SJSA1 (cell line): ENCODE measurements around the gene EML1. TPM values are rescaled to one million over a fixed set of nuclear protein-coding genes. Genes with fewer than 3 reads are reported as not detected.
A peak's percentile ranks its signal among the peaks of the same experiment; 100 is the strongest.

Source experiments
- DNase-seq, 2 experiments: peaks; one replicate each; pipeline ENCODE4 v3.0.0-alpha.2; 2015 to 2020; ENCODE audit warnings: low spot score in 2 of 2, low read depth in 1 of 2
- H3K27ac ChIP-seq: fragments of 250-450 bp; sonication (Bioruptor Pico); 2 replicates; pipeline ENCODE4 v1.5.1; 2020; ENCODE audit warnings: mild to moderate bottlenecking, moderate library complexity
- H3K27me3 ChIP-seq: fragments of 250-450 bp; sonication (Bioruptor Pico); replicated peaks from 2 replicates; pipeline ENCODE4 v1.5.1; 2020; ENCODE audit warnings: mild to moderate bottlenecking, moderate library complexity
- H3K36me3 ChIP-seq: fragments of 250-450 bp; sonication (Bioruptor Pico); 2 replicates; pipeline ENCODE4 v1.5.1; 2020; ENCODE audit warnings: mild to moderate bottlenecking
- H3K4me1 ChIP-seq: fragments of 250-450 bp; sonication (Bioruptor Pico); replicated peaks from 2 replicates; pipeline ENCODE4 v1.6.1; 2021; ENCODE audit warnings: mild to moderate bottlenecking
- H3K4me3 ChIP-seq: fragments of 250-450 bp; sonication (Bioruptor Pico); 2 replicates; pipeline ENCODE4 v1.5.1; 2020; ENCODE audit warnings: mild to moderate bottlenecking
- H3K9me3 ChIP-seq: fragments of 250-450 bp; sonication (Bioruptor Pico); replicated peaks from 2 replicates; pipeline ENCODE4 v1.5.1; 2020; ENCODE audit warnings: mild to moderate bottlenecking
- total RNA-seq: library from RNA; depleted of rRNA; stranded (reverse); fragments of >200 nt; shearing (Covaris generic); gene quantifications from 2 replicates; pipeline ENCODE4 v1.2.3, GENCODE V29; 2014; rRNA removed

EML1 gene
- total RNA-seq, 1 experiment from 2014 or later, result 86.7 TPM

- Histone ChIP-seq H3K4me3 (no peak overlapping the region), H3K36me3 (no peaks in the 10 kb centered on the region; the same call in 1 of the 2 replicates), H3K27ac (no peak overlapping the region), H3K4me1 (no peaks in the 10 kb centered on the region), H3K27me3 (no peaks in the 10 kb centered on the region), H3K9me3 (no peaks in the 10 kb centered on the region)
- DNase-seq, result no peak
Measured at GRCh38 chr14:99976681-99977080, 183.5 kb downstream of the EML1 start.

GRCh38 chr14:99980299-99980698 lies 187.1 kb downstream of the EML1 start:
- no peak for DNase-seq
- Histone ChIP-seq H3K36me3 (no peaks in the 10 kb centered on the region; the same call in 1 of the 2 replicates), H3K27me3 (no peaks in the 10 kb centered on the region), H3K9me3 (no peaks in the 10 kb centered on the region), H3K27ac (no peak overlapping the region), H3K4me3 (no peak overlapping the region), H3K4me1 (no peaks in the 10 kb centered on the region)

GRCh38 chr14:99981806-99982205 lies 188.6 kb downstream of the EML1 start:
- Histone ChIP-seq H3K27ac (no peak overlapping the region), H3K4me1 (no peaks in the 10 kb centered on the region), H3K9me3 (0 out of 2 replicates have a peak, but pooled peaks cover 3% of the 10 kb centered on the region), H3K27me3 (no peaks in the 10 kb centered on the region), H3K4me3 (no peak overlapping the region), H3K36me3 (no peaks in the 10 kb centered on the region; the same call in 1 of the 2 replicates)
- no peak for DNase-seq

- DNase-seq, result peak in 1 of 2 experiments; percentile 51
- no peaks in the 10 kb centered on the region; the same call in 1 of the 2 replicates for H3K36me3 ChIP-seq
- 0 out of 2 replicates have a peak, but pooled peaks cover 3% of the 10 kb centered on the region for H3K9me3 ChIP-seq
- H3K27me3 ChIP-seq, result no peaks in the 10 kb centered on the region
- no peak overlapping the region for H3K27ac ChIP-seq
- H3K4me3 ChIP-seq, result no peak overlapping the region
- H3K4me1 ChIP-seq, result no peaks in the 10 kb centered on the region
Measured at GRCh38 chr14:99982537-99983250, 189.5 kb downstream of the EML1 start.

GRCh38 chr14:99983251-99984015 lies 190.2 kb downstream of the EML1 start:
- Histone ChIP-seq H3K36me3 (no peaks in the 10 kb centered on the region; the same call in 1 of the 2 replicates), H3K27ac (no peak overlapping the region), H3K27me3 (no peaks in the 10 kb centered on the region), H3K4me3 (no peak overlapping the region), H3K4me1 (no peaks in the 10 kb centered on the region), H3K9me3 (0 out of 2 replicates have a peak, but pooled peaks cover 3% of the 10 kb centered on the region)
- DNase-seq, result no peak

- Histone ChIP-seq H3K9me3 (0 out of 2 replicates have a peak, but pooled peaks cover 3% of the 10 kb centered on the region), H3K4me1 (no peaks in the 10 kb centered on the region), H3K36me3 (no peaks in the 10 kb centered on the region), H3K4me3 (no peak overlapping the region), H3K27ac (no peak overlapping the region), H3K27me3 (no peaks in the 10 kb centered on the region)
- no peak for DNase-seq
Measured at GRCh38 chr14:99984036-99984435, 190.8 kb downstream of the EML1 start.

GRCh38 chr14:99986396-99986795 lies 193.2 kb downstream of the EML1 start:
- Histone ChIP-seq H3K9me3 (0 out of 2 replicates have a peak, but pooled peaks cover 3% of the 10 kb centered on the region), H3K27me3 (no peaks in the 10 kb centered on the region), H3K36me3 (no peaks in the 10 kb centered on the region), H3K4me3 (no peak overlapping the region), H3K27ac (no peak overlapping the region), H3K4me1 (no peaks in the 10 kb centered on the region)
- DNase-seq, result no peak

- no peaks in the 10 kb centered on the region for H3K27me3 ChIP-seq
- no peak overlapping the region for H3K27ac ChIP-seq
- 0 out of 2 replicates have a peak, but pooled peaks cover 3% of the 10 kb centered on the region for H3K9me3 ChIP-seq
- no peaks in the 10 kb centered on the region for H3K36me3 ChIP-seq
- H3K4me3 ChIP-seq, result no peak overlapping the region
- no peak for DNase-seq
- no peaks in the 10 kb centered on the region for H3K4me1 ChIP-seq
Measured at GRCh38 chr14:99989032-99989431, 195.8 kb downstream of the EML1 start.

- Histone ChIP-seq H3K27me3 (0 out of 2 replicates have a peak, but pooled peaks cover 6% of the 10 kb centered on the region), H3K4me1 (no peaks in the 10 kb centered on the region; the same call in 1 of the 2 replicates), H3K9me3 (0 out of 2 replicates have a peak, but pooled peaks cover 3% of the 10 kb centered on the region), H3K36me3 (no peaks in the 10 kb centered on the region), H3K27ac (no peak overlapping the region), H3K4me3 (no peak overlapping the region)
- DNase-seq, result no peak
Measured at GRCh38 chr14:99990268-99991170, 197.3 kb downstream of the EML1 start.

- Histone ChIP-seq H3K4me1 (no peaks in the 10 kb centered on the region; the same call in 1 of the 2 replicates), H3K4me3 (no peak overlapping the region), H3K36me3 (no peaks in the 10 kb centered on the region), H3K9me3 (0 out of 2 replicates have a peak, but pooled peaks cover 3% of the 10 kb centered on the region), H3K27me3 (0 out of 2 replicates have a peak, but pooled peaks cover 7% of the 10 kb centered on the region), H3K27ac (no peak overlapping the region)
- no peak for DNase-seq
Measured at GRCh38 chr14:99991331-99991730, 198.1 kb downstream of the EML1 start.

Other genes with a start within 250 kb of the EML1 start
- gene CCDC85C, start 189.2 kb upstream of the EML1 start, total RNA-seq, result 14.5 and 25.8 TPM in 2 replicates
- 0.42 TPM in 1 of 2 replicates, not detected in the other for gene HHIPL1, start 148.3 kb upstream of the EML1 start, total RNA-seq
- 0.21 and 0.22 TPM in 2 replicates for gene CYP46A1, start 109.1 kb upstream of the EML1 start, total RNA-seq